ENCODE data around the gene CAVIN2. TPM values are rescaled to one million over a fixed set of nuclear protein-coding genes. Genes with fewer than 3 reads are reported as not detected.

Gene CAVIN2
- total RNA-seq, 1 experiment from 2014 or later: 0.28 TPM

- TF ChIP-seq ZBTB21 (CRISPR knock-in tag; IDR thresholded peaks at IDR 0.05; ENCODE audit: borderline replicate concordance) (no peak), ZNF232 (CRISPR knock-in tag; IDR thresholded peaks at IDR 0.05) (no peak), IRF2 (CRISPR knock-in tag; IDR thresholded peaks at IDR 0.05; ENCODE audit: borderline replicate concordance, low read depth) (no peak), JAZF1 (CRISPR knock-in tag; IDR thresholded peaks at IDR 0.05) (no peak), TEAD4 (CRISPR knock-in tag; IDR thresholded peaks at IDR 0.05) (no peak)
- TF ChIP-seq, protein P1, sequence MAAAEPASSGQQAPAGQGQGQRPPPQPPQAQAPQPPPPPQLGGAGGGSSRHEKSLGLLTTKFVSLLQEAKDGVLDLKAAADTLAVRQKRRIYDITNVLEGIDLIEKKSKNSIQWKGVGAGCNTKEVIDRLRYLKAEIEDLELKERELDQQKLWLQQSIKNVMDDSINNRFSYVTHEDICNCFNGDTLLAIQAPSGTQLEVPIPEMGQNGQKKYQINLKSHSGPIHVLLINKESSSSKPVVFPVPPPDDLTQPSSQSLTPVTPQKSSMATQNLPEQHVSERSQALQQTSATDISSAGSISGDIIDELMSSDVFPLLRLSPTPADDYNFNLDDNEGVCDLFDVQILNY (CRISPR knock-in tag; IDR thresholded peaks at IDR 0.05): no peak
- TF ChIP-seq, protein P2, sequence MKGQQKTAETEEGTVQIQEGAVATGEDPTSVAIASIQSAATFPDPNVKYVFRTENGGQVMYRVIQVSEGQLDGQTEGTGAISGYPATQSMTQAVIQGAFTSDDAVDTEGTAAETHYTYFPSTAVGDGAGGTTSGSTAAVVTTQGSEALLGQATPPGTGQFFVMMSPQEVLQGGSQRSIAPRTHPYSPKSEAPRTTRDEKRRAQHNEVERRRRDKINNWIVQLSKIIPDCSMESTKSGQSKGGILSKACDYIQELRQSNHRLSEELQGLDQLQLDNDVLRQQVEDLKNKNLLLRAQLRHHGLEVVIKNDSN (CRISPR knock-in tag; IDR thresholded peaks at IDR 0.05): no peak
- TF ChIP-seq, protein P3, sequence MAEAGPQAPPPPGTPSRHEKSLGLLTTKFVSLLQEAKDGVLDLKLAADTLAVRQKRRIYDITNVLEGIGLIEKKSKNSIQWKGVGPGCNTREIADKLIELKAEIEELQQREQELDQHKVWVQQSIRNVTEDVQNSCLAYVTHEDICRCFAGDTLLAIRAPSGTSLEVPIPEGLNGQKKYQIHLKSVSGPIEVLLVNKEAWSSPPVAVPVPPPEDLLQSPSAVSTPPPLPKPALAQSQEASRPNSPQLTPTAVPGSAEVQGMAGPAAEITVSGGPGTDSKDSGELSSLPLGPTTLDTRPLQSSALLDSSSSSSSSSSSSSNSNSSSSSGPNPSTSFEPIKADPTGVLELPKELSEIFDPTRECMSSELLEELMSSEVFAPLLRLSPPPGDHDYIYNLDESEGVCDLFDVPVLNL (CRISPR knock-in tag; IDR thresholded peaks at IDR 0.05; ENCODE audit: borderline replicate concordance, low read depth): no peak
Observed at GRCh38 chr2:191799526-191799925, 47.4 kb downstream of the CAVIN2 start (continued).

DNA sequence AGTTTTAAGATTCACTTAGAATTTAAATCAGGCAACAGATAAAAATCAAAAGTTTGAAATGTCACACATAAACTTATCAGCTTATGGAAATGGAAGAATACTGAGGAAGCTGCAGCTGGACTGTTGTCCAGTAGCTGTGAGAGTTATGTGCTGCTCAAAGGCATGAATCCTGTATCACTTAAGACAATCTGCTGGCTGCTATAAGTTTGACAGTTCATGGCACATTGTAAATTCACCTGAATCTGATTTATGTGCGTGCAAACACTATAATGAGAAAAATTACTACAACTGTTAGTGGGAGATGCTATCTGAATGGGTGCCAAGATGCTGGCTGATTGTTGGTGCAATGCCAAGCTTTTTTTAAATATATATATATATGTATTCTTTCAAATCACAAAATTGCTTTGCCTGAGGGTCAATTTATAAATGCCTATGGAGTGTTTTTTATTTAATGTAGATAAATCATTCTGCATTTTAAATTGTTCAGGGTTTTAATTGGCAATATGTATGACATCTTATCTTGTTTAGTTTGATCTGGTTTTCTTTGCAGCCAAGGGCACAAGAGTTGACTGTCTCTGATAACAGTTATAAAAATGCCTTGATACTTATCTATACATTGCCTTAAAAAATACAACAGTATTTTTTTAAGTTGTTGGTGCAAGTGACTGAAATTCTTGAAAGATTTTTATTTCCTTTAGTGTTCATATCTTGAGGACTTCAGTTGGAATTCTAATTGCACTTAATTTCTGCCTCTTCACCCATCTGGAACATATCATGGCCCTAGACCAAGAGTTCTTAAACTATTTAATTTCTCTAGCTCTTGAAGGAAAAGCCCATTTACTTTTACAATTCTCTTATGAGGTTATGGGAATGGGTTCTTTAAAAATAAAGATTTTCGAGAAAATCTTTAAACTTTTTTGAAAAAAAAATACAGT, 48.7 kb downstream of the CAVIN2 start:
- H3K27ac Mint-ChIP-seq: no peak overlapping the region
- CTCF ChIA-PET: no interaction called here

More for the DNA sequence above, 48.7 kb downstream of the CAVIN2 start:
- Mint-ChIP-seq H3K4me3 (no peak overlapping the region), H3K4me1 (no peaks in the 10 kb centered on the region), H3K9me3 (peaks cover under 1% of the 10 kb centered on the region), H3K36me3 (no peaks in the 10 kb centered on the region), H3K27me3 (ENCODE audit: low read depth) (no peaks in the 10 kb centered on the region)
- DNase-seq (ENCODE audit: low spot score): no peak
- no peak for TF ChIP-seq NR2C2 (CRISPR knock-in tag; IDR thresholded peaks at IDR 0.05)
- no peak for TF ChIP-seq ATF6 (CRISPR knock-in tag; IDR thresholded peaks at IDR 0.05)
- TF ChIP-seq RELA (CRISPR knock-in tag; IDR thresholded peaks at IDR 0.05; ENCODE audit: borderline replicate concordance): no peak
- no peak for TF ChIP-seq ZNF219 (CRISPR knock-in tag; IDR thresholded peaks at IDR 0.05; ENCODE audit: borderline replicate concordance)
- TF ChIP-seq ZNF317 (CRISPR knock-in tag; IDR thresholded peaks at IDR 0.05; ENCODE audit: borderline replicate concordance, low read depth): no peak
- TF ChIP-seq OVOL2 (CRISPR knock-in tag; IDR thresholded peaks at IDR 0.05; ENCODE audit: borderline replicate concordance): no peak
- no peak for TF ChIP-seq ELF4 (CRISPR knock-in tag; IDR thresholded peaks at IDR 0.05; ENCODE audit: low read depth)
- no peak for TF ChIP-seq ZNF281 (CRISPR knock-in tag; IDR thresholded peaks at IDR 0.05)
- no peak for TF ChIP-seq SP1 (CRISPR knock-in tag; conservative IDR thresholded peaks at IDR 0.05)
- no peak for ATAC-seq
- POLR2A ChIA-PET: no interaction called here
